Measurements from ENCODE around the gene MARCHF6.
A peak's percentile ranks its signal among the peaks of the same experiment; 100 is the strongest.
"Not testable (repeated sequence)": the region's sequence is repeated elsewhere in the genome, so short reads cannot be mapped to it uniquely, and the experiment has no call there.

The MARCHF6 gene

GRCh38 chr5:10352430-10353240 is 860 bp upstream of the MARCHF6 start:
- peak; percentile 26 for DNase-seq (ENCODE audit: low read depth)

GRCh38 chr5:10354048-10354872 is 765 bp downstream of the MARCHF6 start:
- peak; percentile 20 for DNase-seq (ENCODE audit: low read depth)

GRCh38 chr5:10355071-10355889 is 1.8 kb downstream of the MARCHF6 start:
- DNase-seq (ENCODE audit: low read depth) = no peak

- DNase-seq (ENCODE audit: low read depth) = no peak
Measured at GRCh38 chr5:10358999-10359398, 5.5 kb downstream of the MARCHF6 start.

- DNase-seq (ENCODE audit: low read depth) = no peak
Measured at GRCh38 chr5:10360686-10361085, 7.2 kb downstream of the MARCHF6 start.

GRCh38 chr5:10363519-10364185 is 10.2 kb downstream of the MARCHF6 start:
- no peak for DNase-seq (ENCODE audit: low read depth)

- DNase-seq (ENCODE audit: low read depth) = no peak
Measured at GRCh38 chr5:10364186-10364689, 10.7 kb downstream of the MARCHF6 start.

- DNase-seq (ENCODE audit: low read depth) = no peak
Measured at GRCh38 chr5:10365782-10366181, 12.3 kb downstream of the MARCHF6 start.

- no peak for DNase-seq (ENCODE audit: low read depth)
Measured at GRCh38 chr5:10366310-10367272, 13.1 kb downstream of the MARCHF6 start.

GRCh38 chr5:10367579-10367978 is 14.1 kb downstream of the MARCHF6 start:
- DNase-seq (ENCODE audit: low read depth) = no peak

GRCh38 chr5:10370931-10371330 is 17.4 kb downstream of the MARCHF6 start:
- no peak for DNase-seq (ENCODE audit: low read depth)

GRCh38 chr5:10371369-10371768 is 17.9 kb downstream of the MARCHF6 start:
- not testable (repeated sequence) for DNase-seq (ENCODE audit: low read depth)

GRCh38 chr5:10372726-10373709 is 19.5 kb downstream of the MARCHF6 start:
- DNase-seq (ENCODE audit: low read depth) = no peak

- DNase-seq (ENCODE audit: low read depth) = no peak
Measured at GRCh38 chr5:10374046-10375022, 20.8 kb downstream of the MARCHF6 start.

- not testable (repeated sequence) for DNase-seq (ENCODE audit: low read depth)
Measured at GRCh38 chr5:10375146-10375545, 21.7 kb downstream of the MARCHF6 start.

- DNase-seq (ENCODE audit: low read depth) = no peak
Measured at GRCh38 chr5:10376544-10376943, 23.0 kb downstream of the MARCHF6 start.

- no peak for DNase-seq (ENCODE audit: low read depth)
Measured at GRCh38 chr5:10377081-10377480, 23.6 kb downstream of the MARCHF6 start.

- no peak for DNase-seq (ENCODE audit: low read depth)
Measured at GRCh38 chr5:10381803-10382202, 28.3 kb downstream of the MARCHF6 start.

All from activated T-cell treated with anti-CD3 and anti-CD28 coated beads for 24 hours (primary cell).